ENCODE data around the gene CTAG2.
"Not testable (repeated sequence)": the region's sequence is repeated elsewhere in the genome, so short reads cannot be mapped to it uniquely, and the experiment has no call there.

The CTAG2 gene

GRCh38 chrX:154653413-154653812 is at the start of gene CTAG2:
TSS of gene CTAG2 (minus strand) at chrX:154653579. CDS start at chrX:154653515, 64 bp downstream.
- in situ Hi-C loops (cut with HindIII; ENCODE audit: low sequenced_read_pairs) = not testable (repeated sequence)

- in situ Hi-C loops (cut with HindIII; ENCODE audit: low sequenced_read_pairs) = no loop called here
Observed at GRCh38 chrX:154698630-154699248, 45.4 kb upstream of the CTAG2 start.

GRCh38 chrX:154696676-154697045 is 43.3 kb upstream of the CTAG2 start:
- in situ Hi-C loops (cut with HindIII; ENCODE audit: low sequenced_read_pairs) = no loop called here

- in situ Hi-C loops (cut with HindIII; ENCODE audit: low sequenced_read_pairs) = no loop called here
Observed at GRCh38 chrX:154695911-154696675, 42.7 kb upstream of the CTAG2 start.

GRCh38 chrX:154693394-154693793 is 40.0 kb upstream of the CTAG2 start:
- in situ Hi-C loops (cut with HindIII; ENCODE audit: low sequenced_read_pairs) = no loop called here

- in situ Hi-C loops (cut with HindIII; ENCODE audit: low sequenced_read_pairs) = not testable (repeated sequence)
Observed at GRCh38 chrX:154690438-154690837, 37.1 kb upstream of the CTAG2 start.

- in situ Hi-C loops (cut with HindIII; ENCODE audit: low sequenced_read_pairs) = not testable (repeated sequence)
Observed at GRCh38 chrX:154672084-154672483, 18.7 kb upstream of the CTAG2 start.

- in situ Hi-C loops (cut with HindIII; ENCODE audit: low sequenced_read_pairs) = not testable (repeated sequence)
Observed at GRCh38 chrX:154670848-154671247, 17.5 kb upstream of the CTAG2 start.

GRCh38 chrX:154661899-154662298 is 8.5 kb upstream of the CTAG2 start:
- in situ Hi-C loops (cut with HindIII; ENCODE audit: low sequenced_read_pairs) = no loop called here

GRCh38 chrX:154661170-154661569 is 7.8 kb upstream of the CTAG2 start:
- in situ Hi-C loops (cut with HindIII; ENCODE audit: low sequenced_read_pairs) = no loop called here

GRCh38 chrX:154660541-154660940 is 7.2 kb upstream of the CTAG2 start:
- in situ Hi-C loops (cut with HindIII; ENCODE audit: low sequenced_read_pairs) = no loop called here

GRCh38 chrX:154658957-154659356 is 5.6 kb upstream of the CTAG2 start:
- in situ Hi-C loops (cut with HindIII; ENCODE audit: low sequenced_read_pairs) = no loop called here

- in situ Hi-C loops (cut with HindIII; ENCODE audit: low sequenced_read_pairs) = no loop called here
Observed at GRCh38 chrX:154658187-154658586, 4.8 kb upstream of the CTAG2 start.

- in situ Hi-C loops (cut with HindIII; ENCODE audit: low sequenced_read_pairs) = no loop called here
Observed at GRCh38 chrX:154657226-154657805, 3.9 kb upstream of the CTAG2 start.

- in situ Hi-C loops (cut with HindIII; ENCODE audit: low sequenced_read_pairs) = no loop called here
Observed at GRCh38 chrX:154655786-154656185, 2.4 kb upstream of the CTAG2 start.

GRCh38 chrX:154655346-154655745 is 2.0 kb upstream of the CTAG2 start:
- in situ Hi-C loops (cut with HindIII; ENCODE audit: low sequenced_read_pairs) = no loop called here

- in situ Hi-C loops (cut with HindIII; ENCODE audit: low sequenced_read_pairs) = no loop called here
Observed at GRCh38 chrX:154654925-154655324, 1.5 kb upstream of the CTAG2 start.

- in situ Hi-C loops (cut with HindIII; ENCODE audit: low sequenced_read_pairs) = no loop called here
Observed at GRCh38 chrX:154654372-154654771, 993 bp upstream of the CTAG2 start.

GRCh38 chrX:154653048-154653401 is 354 bp downstream of the CTAG2 start:
- in situ Hi-C loops (cut with HindIII; ENCODE audit: low sequenced_read_pairs) = no loop called here

- in situ Hi-C loops (cut with HindIII; ENCODE audit: low sequenced_read_pairs) = no loop called here
Observed at GRCh38 chrX:154652311-154653047, 900 bp downstream of the CTAG2 start.

- in situ Hi-C loops (cut with HindIII; ENCODE audit: low sequenced_read_pairs) = no loop called here
Observed at GRCh38 chrX:154650221-154650510, 3.2 kb downstream of the CTAG2 start.

All from DLD1 (cell line).